ENCODE data around the gene PRUNE1. TPM values are rescaled to one million over a fixed set of nuclear protein-coding genes. Genes with fewer than 3 reads are reported as not detected.

PRUNE1 gene
- total RNA-seq, 1 donor from 2014 or later: 16.7 TPM

GRCh38 chr1:150985179-150985825 lies 22.9 kb upstream of the PRUNE1 start:
- no peak for TF ChIP-seq CTCF (IDR thresholded peaks at IDR 0.05; ENCODE audit: unreplicated experiment)
- H3K4me3 Mint-ChIP-seq (ENCODE audit: unreplicated experiment): no peak overlapping the region
- no peak overlapping the region for H3K27ac Mint-ChIP-seq (ENCODE audit: unreplicated experiment)
- peaks cover 3% of the 10 kb centered on the region for H3K27me3 Mint-ChIP-seq (ENCODE audit: unreplicated experiment)
- DNase-seq (ENCODE audit: low spot score): no peak
- H3K36me3 Mint-ChIP-seq (ENCODE audit: low read depth, unreplicated experiment): no peaks in the 10 kb centered on the region
- peaks cover 8% of the 10 kb centered on the region for H3K4me1 Mint-ChIP-seq (ENCODE audit: unreplicated experiment)
- no peaks in the 10 kb centered on the region for H3K9me3 Mint-ChIP-seq (ENCODE audit: unreplicated experiment)

GRCh38 chr1:150987924-150988323 lies 20.3 kb upstream of the PRUNE1 start:
- peaks cover 4% of the 10 kb centered on the region for H3K4me1 Mint-ChIP-seq (ENCODE audit: unreplicated experiment)

GRCh38 chr1:150992626-150993025 lies 15.6 kb upstream of the PRUNE1 start:
- H3K27me3 Mint-ChIP-seq (ENCODE audit: unreplicated experiment): no peaks in the 10 kb centered on the region
- H3K9me3 Mint-ChIP-seq (ENCODE audit: unreplicated experiment): no peaks in the 10 kb centered on the region
- H3K36me3 Mint-ChIP-seq (ENCODE audit: low read depth, unreplicated experiment): no peaks in the 10 kb centered on the region
- H3K4me1 Mint-ChIP-seq (ENCODE audit: unreplicated experiment): peaks cover 4% of the 10 kb centered on the region
- no peak overlapping the region for H3K27ac Mint-ChIP-seq (ENCODE audit: unreplicated experiment)
- TF ChIP-seq CTCF (IDR thresholded peaks at IDR 0.05; ENCODE audit: unreplicated experiment): no peak
- H3K4me3 Mint-ChIP-seq (ENCODE audit: unreplicated experiment): no peak overlapping the region
- DNase-seq (ENCODE audit: low spot score): no peak

More at GRCh38 chr1:150987924-150988323, 20.3 kb upstream of the PRUNE1 start:
- no peaks in the 10 kb centered on the region for H3K27me3 Mint-ChIP-seq (ENCODE audit: unreplicated experiment)
- no peak for TF ChIP-seq CTCF (IDR thresholded peaks at IDR 0.05; ENCODE audit: unreplicated experiment)
- no peaks in the 10 kb centered on the region for H3K36me3 Mint-ChIP-seq (ENCODE audit: low read depth, unreplicated experiment)
- H3K27ac Mint-ChIP-seq (ENCODE audit: unreplicated experiment): no peak overlapping the region
- DNase-seq (ENCODE audit: low spot score): no peak
- H3K9me3 Mint-ChIP-seq (ENCODE audit: unreplicated experiment): no peaks in the 10 kb centered on the region
- H3K4me3 Mint-ChIP-seq (ENCODE audit: unreplicated experiment): no peak overlapping the region

GRCh38 chr1:150994248-150994647 lies 14.0 kb upstream of the PRUNE1 start:
- Mint-ChIP-seq H3K27ac (ENCODE audit: unreplicated experiment) (peak overlapping the region; percentile 50), H3K4me3 (ENCODE audit: unreplicated experiment) (no peak overlapping the region), H3K27me3 (ENCODE audit: unreplicated experiment) (no peaks in the 10 kb centered on the region), H3K4me1 (ENCODE audit: unreplicated experiment) (peaks cover 4% of the 10 kb centered on the region), H3K36me3 (ENCODE audit: low read depth, unreplicated experiment) (peaks cover 6% of the 10 kb centered on the region), H3K9me3 (ENCODE audit: unreplicated experiment) (no peaks in the 10 kb centered on the region)
- DNase-seq (ENCODE audit: low spot score): no peak
- no peak for TF ChIP-seq CTCF (IDR thresholded peaks at IDR 0.05; ENCODE audit: unreplicated experiment)

GRCh38 chr1:150995460-150995859 lies 12.8 kb upstream of the PRUNE1 start:
- H3K4me1 Mint-ChIP-seq (ENCODE audit: unreplicated experiment): peaks cover 4% of the 10 kb centered on the region
- H3K9me3 Mint-ChIP-seq (ENCODE audit: unreplicated experiment): no peaks in the 10 kb centered on the region
- no peaks in the 10 kb centered on the region for H3K27me3 Mint-ChIP-seq (ENCODE audit: unreplicated experiment)
- DNase-seq (ENCODE audit: low spot score): no peak
- no peak overlapping the region for H3K4me3 Mint-ChIP-seq (ENCODE audit: unreplicated experiment)
- peaks cover 6% of the 10 kb centered on the region for H3K36me3 Mint-ChIP-seq (ENCODE audit: low read depth, unreplicated experiment)
- no peak for TF ChIP-seq CTCF (IDR thresholded peaks at IDR 0.05; ENCODE audit: unreplicated experiment)
- peak overlapping the region; percentile 70 for H3K27ac Mint-ChIP-seq (ENCODE audit: unreplicated experiment)
